Endothelial cell of umbilical vein (primary cell): ENCODE results near the gene GRAMD2B. TPM values are rescaled to one million over a fixed set of nuclear protein-coding genes. Genes with fewer than 3 reads are reported as not detected.

Source experiments
- BruUV-seq: library from RNA; stranded (reverse); fragments of 400-500 nt; replicated peaks from 2 replicates; lab custom pipeline; 2021; lab: Mats Ljungman, UMichigan
- CTCF ChIA-PET: fragments of 300-600, 350-600 bp; sonication (Branson Sonifier 250); formaldehyde crosslinking; loops from one replicate; lab custom pipeline; 2021; ENCODE audit warnings: antibody characterized with exemption, inconsistent platforms; lab: Charles Lee
- POLR2A ChIA-PET: fragments of 300-600, 350-600 bp; sonication (Branson Sonifier 250); formaldehyde crosslinking; loops from one replicate; lab custom pipeline; 2021; ENCODE audit warnings: antibody characterized with exemption, inconsistent platforms; lab: Charles Lee
- DNase-seq: peaks from one replicate; pipeline ENCODE4 v3.0.0-alpha.2; 2011; ENCODE audit warnings: low read depth, low spot score
- FAIRE-seq: peaks from 2 replicates; lab custom pipeline; 2011; peaks lifted over from hg19 to GRCh38; lab: Jason Lieb, UNC
- H2AFZ ChIP-seq: 2 replicates; pipeline ENCODE4 v1.6.0; 2012; ENCODE audit warnings: low read depth, low read length, control low read depth, inconsistent platforms
- H3K27ac ChIP-seq: 2 replicates; pipeline ENCODE4 v1.5.1; 2011; ENCODE audit warnings: low read depth, mild to moderate bottlenecking, control low read depth, low read length, moderate library complexity; ENCODE audit not compliant: insufficient read depth
- H3K27me3 ChIP-seq, 2 experiments: 2 replicates each; pipeline versions ENCODE4 v1.6.0 to v1.6.1; 2011; ENCODE audit warnings: low read length in 2 of 2, mixed read lengths in 1 of 2; ENCODE audit not compliant: control insufficient read depth in 2 of 2, insufficient read depth in 2 of 2
- H3K36me3 ChIP-seq, 2 experiments: 2 replicates in 1 of 2; 3 replicates in 1 of 2; pipeline ENCODE4 v1.5.1; 2011; ENCODE audit warnings: low read length in 2 of 2, mild to moderate bottlenecking in 1 of 2, moderate library complexity in 1 of 2; ENCODE audit not compliant: control insufficient read depth in 2 of 2, insufficient read depth in 2 of 2; ENCODE audit errors: extremely low read depth in 1 of 2
- H3K4me1 ChIP-seq: 3 replicates; pipeline ENCODE4 v1.5.1; 2011; ENCODE audit warnings: mild to moderate bottlenecking, low read length; ENCODE audit not compliant: control insufficient read depth, insufficient read depth; ENCODE audit errors: extremely low read depth
- H3K4me2 ChIP-seq: 2 replicates; pipeline ENCODE4 v1.6.1; 2011; ENCODE audit warnings: low read length, control low read depth, mixed read lengths; ENCODE audit not compliant: insufficient read depth
- H3K4me3 ChIP-seq, 3 experiments: fragments of 200-600 bp in 1 of 3; sonication (generic), shearing (Covaris generic) in 1 of 3; replicated peaks in 1 of 3; 2 replicates each; pipeline ENCODE4 v1.5.1; 2011 to 2016; ENCODE audit warnings: control low read depth in 3 of 3, low read length in 3 of 3, mild to moderate bottlenecking in 2 of 3, inconsistent platforms in 1 of 3, low read depth in 1 of 3, moderate library complexity in 1 of 3; ENCODE audit not compliant: insufficient read depth in 1 of 3
- H3K79me2 ChIP-seq: 2 replicates; pipeline ENCODE4 v1.6.0; 2012; ENCODE audit warnings: low read length, inconsistent platforms; ENCODE audit not compliant: control insufficient read depth, insufficient read depth
- H3K9ac ChIP-seq: replicated peaks from 2 replicates; pipeline ENCODE3; 2011; ENCODE audit warnings: low read length, control low read depth; ENCODE audit not compliant: insufficient read depth; ENCODE audit errors: extremely low read depth
- H3K9me1 ChIP-seq: replicated peaks from 3 replicates; pipeline ENCODE4 v1.6.0; 2011; ENCODE audit warnings: mild to moderate bottlenecking, low read length; ENCODE audit not compliant: control insufficient read depth, insufficient read depth; ENCODE audit errors: extremely low read depth
- H3K9me3 ChIP-seq: replicated peaks from 2 replicates; pipeline ENCODE4 v1.5.1; 2012; ENCODE audit warnings: low read length, inconsistent platforms; ENCODE audit not compliant: control insufficient read depth, insufficient read depth
- H4K20me1 ChIP-seq: replicated peaks from 2 replicates; pipeline ENCODE3; 2011; ENCODE audit warnings: mild to moderate bottlenecking, low read length; ENCODE audit not compliant: control insufficient read depth, insufficient read depth; ENCODE audit errors: extremely low read depth
- EZH2 ChIP-seq: IDR thresholded peaks from 2 replicates; pipeline ENCODE4 v1.6.1; 2012; ENCODE audit warnings: borderline replicate concordance, low read depth, mild to moderate bottlenecking, moderate library complexity, low read length, inconsistent platforms; ENCODE audit not compliant: severe bottlenecking
- FOS ChIP-seq: IDR thresholded peaks from 2 replicates; pipeline ENCODE4 v1.6.1; 2011; ENCODE audit warnings: mild to moderate bottlenecking, low read length, moderate library complexity, borderline replicate concordance; ENCODE audit not compliant: insufficient read depth
- GATA2 ChIP-seq: IDR thresholded peaks from 2 replicates; pipeline ENCODE4 v1.7.0; 2011; ENCODE audit warnings: low read depth, mild to moderate bottlenecking, moderate library complexity, mixed read lengths, low read length; ENCODE audit not compliant: insufficient read length, insufficient read depth
- JUN ChIP-seq: IDR thresholded peaks from 2 replicates; pipeline ENCODE4 v1.6.1; 2011; ENCODE audit warnings: borderline replicate concordance, low read depth; ENCODE audit not compliant: insufficient read length, insufficient read depth
- MYC ChIP-seq: IDR thresholded peaks from one replicate; pipeline ENCODE4 v1.6.1; 2011; ENCODE audit warnings: mild to moderate bottlenecking, low read depth, low read length
- POLR2A ChIP-seq: IDR thresholded peaks from 2 replicates; pipeline ENCODE4 v1.6.1; 2012; ENCODE audit warnings: low read depth, mild to moderate bottlenecking, control low read depth, low read length
- POLR2AphosphoS5 ChIP-seq: IDR thresholded peaks from 2 replicates; pipeline ENCODE4 v1.6.1; 2012; ENCODE audit warnings: low read depth, mild to moderate bottlenecking, control low read depth, low read length, moderate library complexity; ENCODE audit not compliant: insufficient read depth
- dilution Hi-C: fragments of 300-500 bp; cut with MboI; formaldehyde crosslinking; loops from one replicate; pipeline ENCODE4 v1.15.0; 2019; ENCODE audit warnings: low sequenced_read_pairs; ENCODE audit not compliant: extremely low pct_ligation_motif_present
- intact Hi-C: fragments of 100-400 bp; cut with micrococcal nuclease; formaldehyde crosslinking; loops from one replicate; pipeline ENCODE4 v1.10.0; 2022
- polyA plus RNA-seq, 4 experiments: library from polyadenylated mRNA; depleted of rRNA in 3 of 4; stranded (reverse) in 3 of 4; unstranded in 1 of 4; fragments of >200 nt; gene quantifications; 2 replicates each; pipeline versions ENCODE4 v1.2.1 to v1.2.3, GENCODE V29; 2011 to 2012; ENCODE audit warnings: missing spikeins in 1 of 4
- total RNA-seq: library from RNA; stranded (reverse); gene quantifications from 2 replicates; pipeline ENCODE4 v1.2.3, GENCODE V29; 2021
- TF ChIP-seq, protein P1 (sequence below), 2 donors: IDR thresholded peaks; 1 replicate in 1 of 2; 2 replicates in 1 of 2; pipeline ENCODE4 v1.5.1; 2011; ENCODE audit warnings: low read length in 2 of 2, mild to moderate bottlenecking in 2 of 2, moderate library complexity in 2 of 2, control low read depth in 1 of 2, inconsistent platforms in 1 of 2, low read depth in 1 of 2; ENCODE audit not compliant: insufficient read depth in 1 of 2; ENCODE audit errors: extremely low read depth in 1 of 2
- TF ChIP-seq, protein P2 (sequence below): IDR thresholded peaks from 2 replicates; pipeline ENCODE4 v1.6.1; 2011; ENCODE audit not compliant: insufficient read depth, insufficient read length

The GRAMD2B gene
- total and polyA plus RNA-seq, 2 donors (not counting 3 experiments of a cell fraction or from before 2014, with no cell fraction given): 2.0 to 5.5 TPM

DNA sequence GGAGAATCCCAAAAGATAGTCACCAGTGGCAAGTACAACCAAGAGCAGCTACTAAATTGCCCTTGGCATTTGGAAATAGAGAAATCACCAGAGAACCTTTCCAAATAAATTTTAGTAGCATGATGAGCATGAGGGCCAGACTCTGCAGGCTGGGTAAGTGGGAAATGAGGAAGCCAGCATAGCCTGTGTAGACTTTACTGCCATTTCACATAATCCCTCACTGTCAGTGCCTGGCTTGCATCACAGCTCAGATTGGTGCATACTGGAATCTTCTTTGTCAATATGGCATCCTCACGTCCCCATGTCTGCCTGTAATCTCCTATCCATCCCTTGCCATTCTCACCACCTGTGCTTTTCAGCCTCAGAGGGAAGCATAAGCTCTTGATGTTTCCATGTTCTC lies 14.5 kb downstream of the GRAMD2B start:
- Histone ChIP-seq H3K27me3 (no peaks in the 10 kb centered on the region), H4K20me1 (no peaks in the 10 kb centered on the region), H3K9me1 (no peaks in the 10 kb centered on the region), H3K79me2 (no peaks in the 10 kb centered on the region), H2AFZ (no peak overlapping the region), H3K36me3 (no peaks in the 10 kb centered on the region), H3K4me3 (no peak overlapping the region), H3K4me1 (no peaks in the 10 kb centered on the region), H3K9ac (no peak overlapping the region), H3K9me3 (no peaks in the 10 kb centered on the region), H3K4me2 (no peak overlapping the region), H3K27ac (no peak overlapping the region)
- dilution Hi-C loops: no loop called here
- intact Hi-C loops: no loop called here
- ChIA-PET CTCF (interaction anchor here (1.2 kb wide), 1 partner anchor 12 kb away, joined by 3 read pairs; no protein-coding TSS in a partner anchor), POLR2A (no interaction called here)
- DNase-seq (no peak), FAIRE-seq (no peak)
- no peak for TF ChIP-seq EZH2
- no peak for TF ChIP-seq POLR2A
- TF ChIP-seq GATA2: no peak
- no peak for TF ChIP-seq POLR2AphosphoS5
- TF ChIP-seq, protein P1, sequence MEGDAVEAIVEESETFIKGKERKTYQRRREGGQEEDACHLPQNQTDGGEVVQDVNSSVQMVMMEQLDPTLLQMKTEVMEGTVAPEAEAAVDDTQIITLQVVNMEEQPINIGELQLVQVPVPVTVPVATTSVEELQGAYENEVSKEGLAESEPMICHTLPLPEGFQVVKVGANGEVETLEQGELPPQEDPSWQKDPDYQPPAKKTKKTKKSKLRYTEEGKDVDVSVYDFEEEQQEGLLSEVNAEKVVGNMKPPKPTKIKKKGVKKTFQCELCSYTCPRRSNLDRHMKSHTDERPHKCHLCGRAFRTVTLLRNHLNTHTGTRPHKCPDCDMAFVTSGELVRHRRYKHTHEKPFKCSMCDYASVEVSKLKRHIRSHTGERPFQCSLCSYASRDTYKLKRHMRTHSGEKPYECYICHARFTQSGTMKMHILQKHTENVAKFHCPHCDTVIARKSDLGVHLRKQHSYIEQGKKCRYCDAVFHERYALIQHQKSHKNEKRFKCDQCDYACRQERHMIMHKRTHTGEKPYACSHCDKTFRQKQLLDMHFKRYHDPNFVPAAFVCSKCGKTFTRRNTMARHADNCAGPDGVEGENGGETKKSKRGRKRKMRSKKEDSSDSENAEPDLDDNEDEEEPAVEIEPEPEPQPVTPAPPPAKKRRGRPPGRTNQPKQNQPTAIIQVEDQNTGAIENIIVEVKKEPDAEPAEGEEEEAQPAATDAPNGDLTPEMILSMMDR (IDR thresholded peaks at IDR 0.05; ENCODE audit: extremely low read depth in 1 of 2, insufficient read depth in 1 of 2, low read depth in 1 of 2, low read length in 2 of 2): no peak
- TF ChIP-seq, protein P2, sequence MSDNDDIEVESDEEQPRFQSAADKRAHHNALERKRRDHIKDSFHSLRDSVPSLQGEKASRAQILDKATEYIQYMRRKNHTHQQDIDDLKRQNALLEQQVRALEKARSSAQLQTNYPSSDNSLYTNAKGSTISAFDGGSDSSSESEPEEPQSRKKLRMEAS: no peak
- no peak for TF ChIP-seq JUN
- no peak for TF ChIP-seq FOS
- TF ChIP-seq MYC: no peak
- BruUV-seq: no TSS peak
